Measurements from ENCODE around the gene FEM1C. TPM values are rescaled to one million over a fixed set of nuclear protein-coding genes. Genes with fewer than 3 reads are reported as not detected.

The FEM1C gene
- total RNA-seq, 2 donors from 2014 or later: 4.9 to 11.9 TPM

DNA sequence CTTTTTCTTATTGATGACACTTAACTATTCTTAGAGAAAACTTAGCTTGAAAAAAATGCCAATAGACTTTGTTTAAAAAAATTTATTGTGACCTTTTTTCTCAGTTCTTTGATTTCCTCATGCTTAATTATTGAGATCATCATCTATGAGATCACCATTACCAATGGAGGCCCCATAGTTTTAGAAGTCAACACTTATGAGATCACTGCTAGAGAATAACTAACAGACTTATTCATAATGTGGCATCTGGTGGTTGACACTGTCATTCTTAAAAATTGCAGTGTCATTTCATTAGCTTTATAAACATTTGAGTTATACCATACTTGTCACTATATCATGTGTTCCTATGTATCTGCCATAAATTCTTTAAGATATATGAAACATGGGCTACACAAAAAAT is 14.9 kb upstream of the FEM1C start:
- no peaks in the 10 kb centered on the region for H3K27me3 ChIP-seq
- TF ChIP-seq POLR2A (IDR thresholded peaks at IDR 0.05) (no peak), CTCF (IDR thresholded peaks at IDR 0.05) (no peak)
- ATAC-seq (peak; percentile 25), DNase-seq (no peak)
- no peak overlapping the region for H3K4me3 ChIP-seq
- H3K9me3 ChIP-seq: no peaks in the 10 kb centered on the region
- intact Hi-C loops (cut with DNase I): no loop called here
- peak overlapping the region in 1 of 4 donors; percentile 76 for H3K27ac ChIP-seq
- peaks cover 34% of the 10 kb centered on the region for H3K4me1 ChIP-seq
- H3K36me3 ChIP-seq (replicated peaks in 1 of 2; ENCODE audit: insufficient read depth in 1 of 2, low read depth in 2 of 2): no peaks in the 10 kb centered on the region

DNA sequence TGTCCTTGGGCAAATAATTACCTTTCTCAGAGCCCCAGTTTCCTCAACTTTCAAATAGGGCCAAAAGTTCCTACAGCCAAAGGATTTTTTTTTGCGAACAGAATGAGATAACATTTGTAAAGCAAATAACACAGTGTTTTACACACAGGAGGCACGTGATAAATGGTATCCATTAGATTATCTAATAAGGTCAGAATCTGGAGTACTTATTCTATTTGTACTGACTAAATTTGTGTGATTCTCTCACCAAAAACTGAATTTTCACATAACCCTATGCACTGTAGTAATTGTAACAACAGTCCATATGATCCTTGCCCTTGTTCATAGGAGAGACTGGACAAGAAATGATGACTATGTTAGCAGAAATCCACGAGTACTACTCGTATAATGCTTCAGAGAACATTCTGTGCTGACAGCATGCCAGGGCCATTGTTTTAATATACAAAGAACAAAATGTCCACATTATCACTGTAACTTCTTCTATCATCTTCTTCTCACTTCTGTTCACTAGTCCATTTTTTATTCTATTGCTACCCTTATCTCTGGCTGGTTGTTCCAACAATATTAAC is 13.9 kb upstream of the FEM1C start:
- ATAC-seq: peak; percentile 76
- TF ChIP-seq POLR2A (IDR thresholded peaks at IDR 0.05) (no peak), CTCF (IDR thresholded peaks at IDR 0.05) (no peak)
- no peak overlapping the region for H3K4me3 ChIP-seq
- WGBS, 2 donors: 5 to 15% methylated on average over 4 of the region's 4 CpGs
- peak overlapping the region; percentile 76 to 89 (median 78) for H3K27ac ChIP-seq
- no peaks in the 10 kb centered on the region for H3K27me3 ChIP-seq
- no peaks in the 10 kb centered on the region for H3K36me3 ChIP-seq (replicated peaks in 1 of 2; ENCODE audit: insufficient read depth in 1 of 2, low read depth in 2 of 2)
- peak; percentile 69 to 84 (median 76) for DNase-seq
- intact Hi-C loops (cut with DNase I): no loop called here
- H3K9me3 ChIP-seq: no peaks in the 10 kb centered on the region
- H3K4me1 ChIP-seq: peaks cover 34% of the 10 kb centered on the region

GRCh38 chr5:115557667-115558387 is 13.3 kb upstream of the FEM1C start:
- H3K9me3 ChIP-seq: no peaks in the 10 kb centered on the region
- peak; percentile 92 for ATAC-seq
- no peaks in the 10 kb centered on the region for H3K27me3 ChIP-seq
- H3K36me3 ChIP-seq (replicated peaks in 1 of 2; ENCODE audit: insufficient read depth in 1 of 2, low read depth in 2 of 2): no peaks in the 10 kb centered on the region
- peak overlapping the region; percentile 76 to 89 (median 78) for H3K27ac ChIP-seq
- WGBS, 2 donors: 26 to 40% methylated on average over 3 of the region's 3 CpGs
- DNase-seq: peak; percentile 63 to 81 (median 69)
- peak in 1 of 7 experiments; percentile 3 for TF ChIP-seq CTCF (IDR thresholded peaks at IDR 0.05)
- TF ChIP-seq POLR2A (IDR thresholded peaks at IDR 0.05): peak in 1 of 3 donors; percentile 29
- intact Hi-C loops (cut with DNase I): no loop called here
- no peak overlapping the region for H3K4me3 ChIP-seq
- peaks cover 34% of the 10 kb centered on the region for H3K4me1 ChIP-seq

- Histone ChIP-seq H3K27me3 (no peaks in the 10 kb centered on the region), H3K4me1 (peaks cover 34% of the 10 kb centered on the region), H3K36me3 (replicated peaks in 1 of 2; ENCODE audit: insufficient read depth in 1 of 2, low read depth in 2 of 2) (no peaks in the 10 kb centered on the region), H3K9me3 (no peaks in the 10 kb centered on the region), H3K4me3 (no peak overlapping the region), H3K27ac (no peak overlapping the region)
- 97 to 100% methylated on average over 2 of the region's 2 CpGs for WGBS, 2 donors
- DNase-seq: no peak
- no peak for TF ChIP-seq CTCF (IDR thresholded peaks at IDR 0.05)
- no peak for TF ChIP-seq POLR2A (IDR thresholded peaks at IDR 0.05)
- intact Hi-C loops (cut with DNase I): no loop called here
- ATAC-seq: no peak
Measured at GRCh38 chr5:115556276-115556675, 11.7 kb upstream of the FEM1C start.
